Stimulated activated CD8-positive, alpha-beta memory T cell treated with anti-CD3 and anti-CD28 coated beads, Interleukin-2, amount 100 ng/mL, for 48 hours (primary cell): ENCODE results near the gene LIG3.
"Not testable (repeated sequence)": the region's sequence is repeated elsewhere in the genome, so short reads cannot be mapped to it uniquely, and the experiment has no call there.

Experiments used
- DNase-seq, 2 donors: peaks; one replicate each; pipeline ENCODE4 v3.0.0-alpha.2; 2020; ENCODE audit warnings: low read depth in 2 of 2

LIG3 gene

GRCh38 chr17:34999456-34999855 lies 19.1 kb downstream of the LIG3 start:
- no peak for DNase-seq

- not testable (repeated sequence) for DNase-seq
These were observed 20.7 kb downstream of the LIG3 start for GRCh38 chr17:35000965-35001364.

GRCh38 chr17:35001549-35001948 lies 21.2 kb downstream of the LIG3 start:
- DNase-seq, result no peak

GRCh38 chr17:35002876-35003551 lies 22.7 kb downstream of the LIG3 start:
- DNase-seq, result no peak

- no peak for DNase-seq
These were observed 23.5 kb downstream of the LIG3 start for GRCh38 chr17:35003778-35004177.

- no peak for DNase-seq
These were observed 26.0 kb downstream of the LIG3 start for GRCh38 chr17:35006345-35006744.

- no peak for DNase-seq
These were observed 26.6 kb downstream of the LIG3 start for GRCh38 chr17:35006961-35007360.

GRCh38 chr17:35010093-35010492 lies 29.8 kb downstream of the LIG3 start:
- no peak for DNase-seq

- no peak for DNase-seq
These were observed 31.4 kb downstream of the LIG3 start for GRCh38 chr17:35011671-35012216.

GRCh38 chr17:35016369-35016768 lies 36.1 kb downstream of the LIG3 start:
- no peak for DNase-seq

- no peak for DNase-seq
These were observed 36.7 kb downstream of the LIG3 start for GRCh38 chr17:35017021-35017420.

- DNase-seq, result no peak
These were observed 38.5 kb downstream of the LIG3 start for GRCh38 chr17:35018814-35019213.

- DNase-seq, result no peak
These were observed 39.3 kb downstream of the LIG3 start for GRCh38 chr17:35019386-35020179.

- DNase-seq, result no peak
These were observed 41.4 kb downstream of the LIG3 start for GRCh38 chr17:35021520-35022380.

GRCh38 chr17:35022536-35023063 lies 42.3 kb downstream of the LIG3 start:
- peak; percentile 57 for DNase-seq

- no peak for DNase-seq
These were observed 43.2 kb downstream of the LIG3 start for GRCh38 chr17:35023538-35023937.

GRCh38 chr17:35025541-35025940 lies 45.2 kb downstream of the LIG3 start:
- DNase-seq, result no peak

- DNase-seq, result not testable (repeated sequence)
These were observed 47.8 kb downstream of the LIG3 start for GRCh38 chr17:35028097-35028496.

- DNase-seq, result no peak
These were observed 48.4 kb downstream of the LIG3 start for GRCh38 chr17:35028531-35029262.

GRCh38 chr17:35030780-35031179 lies 50.5 kb downstream of the LIG3 start:
- no peak for DNase-seq

- DNase-seq, result no peak
These were observed 58.1 kb downstream of the LIG3 start for GRCh38 chr17:35038453-35038852.
